HG03139 (cell line): ENCODE results near the gene AKR1B1.

ENCODE experiments used
- ATAC-seq: cut with Tn5 transposase; IDR thresholded peaks from one replicate; pipeline ENCODE4 v1.9.1; 2021; ENCODE audit not compliant: unreplicated experiment

AKR1B1 gene

DNA sequence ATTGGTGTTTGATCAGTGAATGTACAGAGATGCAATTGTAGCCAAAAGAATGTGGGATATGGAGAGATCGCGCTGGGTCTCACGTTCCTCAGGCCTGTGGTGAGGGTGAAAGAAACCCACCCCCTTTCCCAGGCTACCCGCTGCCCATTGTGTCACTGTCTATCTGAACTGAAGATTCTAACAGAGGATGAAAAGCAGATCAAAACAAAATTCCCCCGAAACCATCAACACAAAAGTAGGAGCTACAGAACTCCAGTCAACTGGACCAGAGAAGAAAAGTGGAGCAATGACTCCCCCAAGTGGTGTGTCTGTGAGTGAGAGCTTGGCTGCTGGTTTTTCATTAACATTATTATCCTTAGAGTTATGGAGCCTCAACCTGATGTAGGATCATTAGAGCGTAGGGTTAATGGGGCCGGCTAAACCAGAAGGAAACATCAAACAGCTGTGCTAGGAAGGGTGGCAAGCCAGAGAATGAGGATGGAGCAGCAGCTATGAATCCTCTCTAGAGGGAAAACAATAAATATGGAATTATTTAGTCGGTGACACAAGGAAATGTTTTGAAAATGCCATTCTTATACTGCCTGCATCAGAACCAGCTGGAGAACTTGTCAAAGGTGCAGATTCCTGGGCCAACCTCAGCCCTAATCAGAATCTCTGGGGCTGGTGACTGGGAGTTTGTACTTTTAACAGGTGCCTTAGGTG lies 38.3 kb downstream of the AKR1B1 start:
- ATAC-seq, result no peak

DNA sequence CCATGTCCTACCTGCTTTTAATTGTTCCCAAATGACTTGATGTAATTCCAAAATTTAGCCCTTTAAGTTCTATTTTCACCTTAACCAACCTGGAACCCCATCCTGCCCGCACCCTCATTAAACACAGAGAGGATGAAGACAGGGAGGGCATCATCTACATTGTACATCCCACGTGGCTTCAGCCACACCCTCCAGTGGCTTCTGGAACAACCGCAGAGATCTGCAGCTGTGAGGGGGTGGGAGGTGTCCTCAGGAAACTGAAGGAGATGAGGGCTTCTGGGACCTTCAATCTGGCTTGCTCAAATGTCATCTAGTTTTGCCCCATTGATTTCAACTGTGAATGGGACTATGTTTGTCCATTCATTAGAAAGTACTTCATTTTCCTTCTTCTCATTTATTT lies 39.0 kb downstream of the AKR1B1 start:
- no peak for ATAC-seq

DNA sequence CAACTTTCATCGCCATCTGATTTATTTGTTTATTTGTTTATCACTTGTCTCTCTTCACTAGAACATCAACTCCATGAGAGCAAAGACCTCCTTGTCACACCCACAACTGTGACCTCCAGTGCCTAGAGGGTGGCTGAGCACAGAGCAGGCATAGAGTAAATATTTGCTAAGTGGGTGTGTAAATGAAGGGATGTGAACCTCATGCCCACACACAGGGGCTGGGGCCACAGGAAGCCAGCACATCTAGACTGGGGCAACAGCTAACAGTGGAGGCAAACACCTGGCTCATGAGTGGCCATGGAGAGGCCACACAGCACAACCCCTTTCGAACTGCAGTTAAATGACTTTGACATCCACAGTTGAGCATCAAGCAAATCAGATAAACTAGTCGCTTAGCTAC lies 39.8 kb downstream of the AKR1B1 start:
- ATAC-seq, result no peak

DNA sequence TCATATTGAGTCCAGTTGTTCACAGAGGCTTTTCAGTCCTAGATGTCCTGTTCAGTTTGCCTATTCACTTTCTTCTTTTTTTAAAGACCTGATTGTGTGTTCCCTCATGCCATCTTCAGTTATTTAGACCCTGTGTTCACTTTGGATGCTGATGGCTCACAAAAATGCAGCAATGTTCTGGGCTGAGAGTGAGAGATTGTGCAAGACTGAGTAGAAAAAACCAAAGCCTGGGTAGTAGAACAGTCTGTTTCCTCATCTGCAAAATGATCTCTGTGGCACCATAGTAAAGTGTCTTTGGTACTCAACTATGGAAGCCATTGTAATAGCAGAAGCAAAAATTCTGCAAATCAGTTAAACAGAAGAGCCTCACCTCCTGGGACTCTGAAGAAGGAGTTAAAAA lies 43.2 kb downstream of the AKR1B1 start:
- ATAC-seq, result no peak

DNA sequence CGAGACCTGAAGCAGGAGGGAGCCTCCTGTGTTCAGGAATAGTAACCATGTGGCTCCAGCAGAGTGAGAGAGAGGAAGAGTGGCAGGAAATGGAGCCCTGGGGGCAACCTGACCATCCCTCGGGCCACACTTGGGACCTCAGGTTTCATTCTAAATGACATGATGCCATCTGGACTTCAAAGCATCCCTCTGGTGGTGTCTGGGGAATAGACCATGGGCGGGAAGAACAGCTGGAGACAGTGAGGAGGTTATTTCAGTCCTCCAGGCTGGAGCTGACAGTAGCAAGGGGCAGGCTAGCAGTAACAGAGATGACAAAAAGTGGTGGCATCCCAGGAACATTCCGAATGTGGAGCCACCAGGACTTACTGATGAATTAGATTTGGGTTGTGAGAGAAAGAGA lies 44.8 kb downstream of the AKR1B1 start:
- ATAC-seq, result no peak

DNA sequence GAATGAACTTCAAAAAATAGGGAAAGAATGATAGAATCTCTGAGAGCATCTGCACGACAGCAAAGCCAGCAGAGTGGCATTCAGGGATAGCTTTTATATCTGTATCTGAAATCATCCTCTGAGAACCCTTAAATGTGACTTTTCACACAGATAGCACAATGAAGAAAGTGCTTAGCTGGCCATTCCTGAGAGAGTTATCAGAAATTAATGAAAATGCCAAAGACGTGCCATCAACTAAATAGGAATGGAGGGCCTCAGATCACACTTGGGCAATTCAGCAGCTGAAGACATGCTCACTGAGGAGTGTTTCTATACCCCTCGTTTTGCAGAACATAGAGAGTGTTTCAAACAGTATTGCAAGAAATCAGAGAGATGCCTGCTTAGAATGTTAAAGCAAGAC lies 51.6 kb downstream of the AKR1B1 start:
- no peak for ATAC-seq

DNA sequence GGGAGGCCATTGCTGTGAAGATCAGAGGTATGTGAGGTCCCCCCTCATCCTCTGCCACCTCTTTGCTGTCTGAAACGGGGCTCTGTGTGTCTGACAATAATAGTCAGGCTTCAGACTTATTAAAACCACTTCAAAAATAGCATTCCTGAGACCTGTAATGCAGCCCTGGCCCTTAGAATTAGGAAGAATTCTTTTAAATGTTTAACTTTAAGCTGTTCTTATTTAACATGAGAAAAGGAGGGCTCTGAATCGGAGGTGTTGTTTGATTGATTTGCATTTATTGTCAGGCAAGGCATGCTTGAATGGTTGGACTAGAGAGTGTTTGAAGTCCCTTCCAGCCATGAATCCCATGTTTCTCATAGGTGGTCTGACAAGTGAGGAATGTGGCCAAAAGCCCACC lies 52.5 kb downstream of the AKR1B1 start:
- no peak for ATAC-seq

DNA sequence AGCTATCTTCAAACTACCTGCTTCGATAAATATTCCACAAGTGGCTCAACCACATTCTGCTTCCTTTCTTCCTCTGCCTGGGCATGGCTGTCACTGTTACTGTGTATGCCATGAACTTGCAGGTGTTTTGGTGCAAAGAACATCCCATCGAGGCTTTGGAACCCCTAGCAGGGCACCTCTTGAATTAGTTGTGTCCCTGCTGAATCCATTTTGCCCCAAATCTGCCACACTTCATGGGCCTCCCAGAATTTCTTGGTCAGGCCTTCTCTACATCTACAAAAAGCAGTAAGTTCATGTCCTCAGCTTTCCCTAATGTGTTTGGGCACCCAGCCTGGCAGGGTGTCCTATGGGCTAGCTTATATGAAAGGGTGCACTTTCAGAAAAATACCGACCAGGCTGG lies 53.6 kb downstream of the AKR1B1 start:
- no peak for ATAC-seq

DNA sequence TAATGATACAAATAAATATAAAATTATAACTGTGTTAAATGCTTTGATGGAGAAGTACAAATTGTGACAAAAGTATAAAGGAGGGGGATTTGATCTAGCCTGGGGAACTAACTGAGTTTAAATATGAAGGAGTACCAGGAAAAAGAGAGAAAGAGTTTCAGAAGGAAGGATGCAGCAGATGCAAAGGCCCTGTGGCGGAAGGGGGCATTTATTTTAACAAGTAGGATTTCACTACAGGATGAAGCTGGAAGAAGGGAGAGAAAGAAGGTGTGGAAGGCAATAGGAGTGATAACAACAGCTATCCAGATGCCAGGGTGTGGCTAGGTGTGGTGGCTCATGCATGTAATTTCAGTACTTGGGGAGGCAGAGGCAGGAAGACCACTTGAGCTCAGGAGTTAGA lies 55.8 kb downstream of the AKR1B1 start:
- no peak for ATAC-seq

DNA sequence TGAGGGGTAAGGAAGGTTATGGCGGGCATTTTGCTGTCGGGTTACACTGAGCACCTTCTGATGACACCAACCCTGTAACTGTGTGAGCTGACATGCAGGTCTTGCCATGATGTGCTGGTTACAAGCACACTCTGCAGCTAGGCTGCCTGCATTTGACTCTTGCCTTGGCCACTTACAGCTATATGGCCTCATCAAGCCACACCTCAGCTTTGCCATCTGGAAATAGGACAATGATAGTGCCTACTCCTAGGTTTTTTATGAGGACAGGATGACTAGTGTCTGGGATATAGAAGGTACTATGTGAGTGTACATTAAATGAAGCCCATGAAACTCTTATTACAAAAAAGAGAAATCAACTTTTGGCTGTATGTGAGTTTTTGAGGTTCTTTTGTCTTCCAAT lies 58.0 kb downstream of the AKR1B1 start:
- ATAC-seq, result no peak

DNA sequence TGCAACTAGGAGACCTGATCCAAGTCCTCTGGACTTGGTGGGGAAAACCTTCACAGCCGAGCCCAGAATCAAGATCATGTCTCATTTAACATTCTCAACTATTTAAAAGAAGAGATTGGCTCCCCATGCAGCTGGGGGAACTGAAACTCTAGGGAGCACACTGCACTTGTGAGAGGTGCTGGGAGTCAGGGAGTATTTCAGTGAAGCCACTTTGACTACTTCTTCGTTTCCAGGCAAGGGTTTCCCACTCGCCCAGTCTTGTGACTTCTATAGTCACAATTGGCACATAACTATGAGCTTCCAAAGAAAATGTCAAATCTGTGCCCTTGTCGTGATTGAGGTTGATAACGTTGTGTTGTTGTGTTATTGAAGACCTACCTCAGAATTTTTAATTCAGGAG lies 62.9 kb downstream of the AKR1B1 start:
- ATAC-seq, result no peak

DNA sequence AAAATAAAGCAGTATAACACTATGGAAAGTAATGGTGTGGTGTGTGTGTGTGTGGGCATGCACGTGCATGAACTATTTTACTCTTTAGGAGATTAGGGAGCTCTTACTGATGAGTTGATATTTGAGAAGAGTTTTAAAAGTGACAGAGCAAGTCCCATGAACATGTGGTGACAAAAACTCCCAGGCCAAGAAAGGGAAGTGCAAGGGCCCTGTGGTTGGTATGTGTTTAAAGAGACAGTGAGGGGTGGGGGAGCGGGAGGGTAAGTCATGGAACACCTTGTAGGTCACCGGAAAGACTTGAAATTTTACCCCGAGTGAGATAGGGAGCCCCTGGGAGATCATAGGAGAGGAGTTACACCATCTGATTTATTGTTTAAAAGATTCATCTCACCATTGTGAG lies 63.3 kb downstream of the AKR1B1 start:
- no peak for ATAC-seq

DNA sequence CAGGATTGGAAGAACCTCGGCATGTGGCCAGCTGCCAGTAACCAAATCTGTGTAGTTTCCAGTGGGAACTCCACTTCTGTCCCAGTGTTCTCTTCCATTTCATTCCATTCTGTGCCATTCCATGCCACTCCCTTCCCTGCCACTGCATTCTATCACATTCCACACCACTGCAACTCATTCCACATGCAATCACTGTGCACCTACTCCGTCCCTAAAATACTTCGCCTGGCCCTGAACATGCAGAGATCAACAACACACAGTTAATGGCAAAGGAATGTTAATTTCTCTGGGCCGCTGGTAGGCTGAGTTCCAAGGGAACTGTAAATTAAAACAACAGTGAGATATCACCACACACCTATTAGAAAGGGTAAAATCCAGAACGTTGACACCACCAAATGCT lies 64.8 kb downstream of the AKR1B1 start:
- ATAC-seq, result no peak
